HG03439 (cell line): ENCODE data around the gene GPC3.

Experiments
- ATAC-seq: cut with Tn5 transposase; IDR thresholded peaks from one replicate; pipeline ENCODE4 v1.9.1; 2021; ENCODE audit warnings: mild to moderate bottlenecking, moderate library complexity; ENCODE audit not compliant: unreplicated experiment

GPC3 gene

DNA sequence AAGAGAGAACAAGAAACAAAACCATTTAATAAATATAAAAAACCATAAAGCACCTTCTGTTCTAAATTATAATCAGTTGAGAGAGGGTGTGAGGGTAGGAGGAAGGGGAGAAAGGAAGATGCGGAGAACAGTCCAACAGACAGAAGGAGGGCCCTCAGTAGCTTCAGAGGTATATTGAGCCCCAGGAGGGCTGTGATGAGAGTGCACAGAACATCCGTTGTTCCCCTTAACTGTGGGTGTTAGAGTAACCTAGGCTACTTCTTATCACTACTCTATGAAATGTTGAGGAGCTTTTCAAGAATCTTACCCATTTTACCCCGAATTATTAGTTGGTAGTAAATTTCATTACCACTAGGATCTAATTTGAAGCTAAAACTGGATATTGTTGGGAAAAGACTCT, 13.8 kb downstream of the GPC3 start:
- ATAC-seq = no peak

GRCh38 chrX:133970076-133970475, 15.3 kb downstream of the GPC3 start:
- ATAC-seq = no peak

- no peak for ATAC-seq
Measured at GRCh38 chrX:133969191-133969590, 16.2 kb downstream of the GPC3 start.

DNA sequence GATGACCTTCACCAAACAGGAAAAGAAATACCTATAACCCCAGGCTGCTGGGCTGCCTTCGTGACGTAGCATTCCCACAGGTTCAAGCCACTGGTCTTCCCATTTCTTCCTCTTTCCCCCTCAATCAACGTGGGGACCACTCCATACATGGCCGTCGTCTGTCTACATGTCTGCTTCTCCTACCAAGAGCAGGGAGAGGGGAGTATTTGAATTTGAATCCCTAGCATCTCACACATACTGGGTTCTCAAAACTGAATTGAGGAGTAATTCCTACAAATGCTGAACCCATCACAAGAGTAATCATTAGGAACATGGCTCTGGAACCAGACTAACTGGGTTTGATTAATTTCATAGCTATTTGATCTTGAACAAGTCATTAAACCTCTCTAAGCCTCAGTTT, 17.3 kb downstream of the GPC3 start:
- no peak for ATAC-seq

DNA sequence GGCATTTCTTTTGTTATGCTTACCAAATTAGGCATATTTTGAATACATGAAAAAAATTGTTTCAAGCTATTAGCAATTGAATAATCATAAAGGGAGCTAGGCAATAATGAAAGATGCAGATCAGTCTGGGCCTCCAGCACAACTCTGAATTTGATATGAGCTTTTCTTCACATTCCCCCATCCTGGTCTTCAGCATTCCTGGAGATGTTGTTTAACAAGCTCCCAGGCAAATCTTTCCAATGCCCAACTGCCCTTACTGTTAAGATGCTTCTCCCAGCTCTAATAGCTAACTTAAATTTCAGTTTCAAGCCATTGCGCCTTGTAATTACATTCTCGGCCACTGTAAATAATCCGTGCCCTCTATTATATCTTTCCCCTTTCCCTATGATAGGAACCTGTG, 19.2 kb downstream of the GPC3 start:
- ATAC-seq = no peak

GRCh38 chrX:133965321-133965720, 20.1 kb downstream of the GPC3 start:
- no peak for ATAC-seq

GRCh38 chrX:133961046-133961445, 24.3 kb downstream of the GPC3 start:
- no peak for ATAC-seq

DNA sequence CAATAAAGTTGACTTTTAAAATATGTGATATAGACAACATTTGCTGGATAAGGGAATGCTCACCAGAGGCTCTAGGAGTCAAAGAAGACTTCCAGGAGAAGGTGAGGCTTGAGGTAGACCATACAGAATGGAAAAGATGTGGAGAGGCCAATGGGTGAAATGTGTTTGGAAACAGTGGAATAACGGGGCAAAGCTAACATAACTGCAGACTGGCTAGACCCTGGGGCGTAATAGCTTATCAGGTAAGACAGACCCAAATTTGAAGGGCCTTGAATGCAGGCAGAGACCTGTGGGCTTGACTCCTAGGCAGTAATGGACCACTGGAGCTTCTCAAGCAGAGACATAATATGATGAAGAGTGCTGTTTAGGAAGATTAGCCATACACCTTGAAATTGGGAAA, 25.4 kb downstream of the GPC3 start:
- no peak for ATAC-seq

- no peak for ATAC-seq
Measured at GRCh38 chrX:133958997-133959688, 26.3 kb downstream of the GPC3 start.

GRCh38 chrX:133956570-133957340, 28.6 kb downstream of the GPC3 start:
- no peak for ATAC-seq

GRCh38 chrX:133953785-133954355, 31.5 kb downstream of the GPC3 start:
- no peak for ATAC-seq

- no peak for ATAC-seq
Measured at GRCh38 chrX:133953078-133953477, 32.3 kb downstream of the GPC3 start.

DNA sequence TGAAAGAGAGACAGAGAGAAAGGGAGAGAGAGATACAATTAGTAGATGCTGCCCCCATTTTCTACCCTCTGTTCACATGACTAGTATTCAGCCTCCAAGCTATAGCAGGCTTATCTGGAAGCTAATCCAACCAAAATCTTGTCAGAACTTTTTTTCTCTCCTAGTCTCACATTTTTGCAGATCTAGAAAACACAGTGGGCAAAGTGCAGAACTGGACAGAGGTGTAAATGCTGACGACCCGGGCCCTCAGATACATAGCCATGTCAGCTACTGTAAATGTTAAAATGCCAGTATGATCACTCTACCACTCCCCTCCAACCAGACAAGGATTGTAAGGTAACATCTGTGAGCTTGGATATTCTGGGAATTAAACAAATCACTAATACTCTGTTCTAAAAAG, 34.3 kb downstream of the GPC3 start:
- no peak for ATAC-seq

- ATAC-seq = no peak
Measured at GRCh38 chrX:133950214-133950613, 35.2 kb downstream of the GPC3 start.

- ATAC-seq = no peak
Measured at GRCh38 chrX:133948895-133949294, 36.5 kb downstream of the GPC3 start.

- ATAC-seq = no peak
Measured at GRCh38 chrX:133947996-133948395, 37.4 kb downstream of the GPC3 start.

- no peak for ATAC-seq
Measured at GRCh38 chrX:133947022-133947421, 38.4 kb downstream of the GPC3 start.

- no peak for ATAC-seq
Measured at GRCh38 chrX:133943507-133943906, 41.9 kb downstream of the GPC3 start.

GRCh38 chrX:133939655-133940302, 45.6 kb downstream of the GPC3 start:
- no peak for ATAC-seq

GRCh38 chrX:133938530-133938929, 46.9 kb downstream of the GPC3 start:
- ATAC-seq = no peak

GRCh38 chrX:133937022-133937421, 48.4 kb downstream of the GPC3 start:
- ATAC-seq = no peak

DNA sequence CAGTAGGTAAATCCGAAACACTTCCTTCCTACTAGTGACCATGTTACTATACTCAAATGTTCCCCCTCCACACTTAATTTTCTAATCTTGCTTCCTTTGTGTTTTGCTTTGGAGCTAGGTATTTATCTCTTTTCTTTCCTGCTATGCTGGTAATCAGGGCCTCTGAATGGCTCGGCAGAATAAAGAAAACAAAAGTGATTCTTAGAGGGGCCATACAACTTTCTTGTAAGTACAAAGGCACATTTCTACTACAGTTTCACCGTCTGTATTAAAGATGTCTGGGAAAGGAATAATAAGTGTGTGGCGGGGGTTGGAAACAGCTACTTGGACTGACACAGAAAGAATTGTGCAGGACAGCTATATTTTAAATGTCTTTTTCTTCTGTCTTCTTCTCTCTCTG, 50.3 kb downstream of the GPC3 start:
- ATAC-seq = no peak
